ENCODE measurements around the gene ATRN.

- TF ChIP-seq CTCF (IDR thresholded peaks at IDR 0.05) (no peak), EZH2 (IDR thresholded peaks at IDR 0.05; ENCODE audit: borderline replicate concordance, insufficient read depth, low read depth, low read length, poor library complexity, severe bottlenecking) (no peak)
Measured at GRCh38 chr20:3436864-3437574, 33.8 kb upstream of the ATRN start.

Measured in B cell (primary cell).